HG02571 (cell line): ENCODE measurements around the gene CDKL5.
A peak's percentile ranks its signal among the peaks of the same experiment; 100 is the strongest.
"Not testable (repeated sequence)": the region's sequence is repeated elsewhere in the genome, so short reads cannot be mapped to it uniquely, and the experiment has no call there.

Experiments
- ATAC-seq: cut with Tn5 transposase; IDR thresholded peaks from one replicate; pipeline ENCODE4 v1.9.1; 2021; ENCODE audit warnings: mild to moderate bottlenecking, moderate library complexity; ENCODE audit not compliant: unreplicated experiment

The CDKL5 gene

DNA sequence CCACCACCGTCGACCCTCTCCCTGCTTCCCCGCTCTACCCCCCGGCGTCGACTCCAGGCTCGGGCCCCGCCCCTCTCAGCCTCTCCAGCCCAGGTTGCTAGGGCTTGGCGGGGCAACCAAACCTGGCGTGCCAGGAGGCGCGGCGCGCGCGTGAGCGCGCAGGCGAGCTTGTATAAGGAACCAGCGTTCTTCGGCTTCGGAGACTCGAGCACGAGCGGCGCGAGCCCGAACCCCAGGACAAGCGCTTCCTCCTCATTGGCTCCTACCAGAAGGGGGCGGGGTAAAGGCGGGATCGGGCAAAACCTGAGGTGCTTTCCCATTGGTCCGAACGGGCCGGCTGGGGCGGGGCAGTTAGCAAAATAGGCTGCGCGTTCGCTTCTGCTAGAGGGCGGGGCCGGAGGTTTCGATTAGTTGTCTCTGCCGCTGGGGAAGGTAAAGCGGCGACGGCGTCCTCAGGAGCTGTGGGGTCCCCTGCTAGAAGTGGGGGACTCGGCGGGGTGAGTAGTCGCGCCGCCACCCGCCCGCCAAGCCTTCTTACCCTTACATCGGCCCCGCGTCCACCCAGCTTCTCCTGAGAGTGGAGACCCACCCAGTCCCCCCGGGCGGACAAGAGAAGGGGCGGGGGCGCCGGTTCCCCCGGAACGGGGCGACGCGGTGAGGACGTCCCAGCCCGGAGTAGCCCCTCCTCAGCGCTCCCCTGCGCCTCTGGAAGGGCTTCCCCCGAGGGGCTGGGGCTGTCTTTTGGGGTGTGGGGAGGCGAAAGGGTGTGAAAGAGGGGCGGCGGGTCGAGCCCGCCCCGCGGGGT lies at the start of gene CDKL5:
Gene CDKL5 (plus strand): TSS at position 410 of the 805 bp plus-strand sequence. CDS start 81,489 bp downstream, outside the sequence.
- peak; percentile 92 for ATAC-seq

DNA sequence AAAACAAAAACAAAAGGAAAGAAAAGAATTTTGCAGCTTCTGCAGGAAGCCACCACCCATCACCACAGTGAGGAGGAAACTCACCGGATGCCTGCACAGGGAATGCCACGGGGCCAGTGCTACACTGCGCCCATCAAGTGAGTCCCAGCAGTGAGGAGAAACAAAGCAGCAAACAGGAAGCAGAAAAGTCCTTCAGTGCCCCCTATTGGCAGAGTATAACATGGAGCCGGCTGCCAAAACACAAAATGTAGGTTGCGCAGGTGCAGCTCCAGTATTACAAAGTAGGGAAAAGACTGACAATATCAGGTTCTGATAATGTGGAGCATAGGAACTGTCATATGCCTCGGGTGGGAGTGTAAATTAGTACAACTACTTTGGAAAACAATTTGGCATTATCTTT lies 47.6 kb upstream of the CDKL5 start:
- no peak for ATAC-seq

DNA sequence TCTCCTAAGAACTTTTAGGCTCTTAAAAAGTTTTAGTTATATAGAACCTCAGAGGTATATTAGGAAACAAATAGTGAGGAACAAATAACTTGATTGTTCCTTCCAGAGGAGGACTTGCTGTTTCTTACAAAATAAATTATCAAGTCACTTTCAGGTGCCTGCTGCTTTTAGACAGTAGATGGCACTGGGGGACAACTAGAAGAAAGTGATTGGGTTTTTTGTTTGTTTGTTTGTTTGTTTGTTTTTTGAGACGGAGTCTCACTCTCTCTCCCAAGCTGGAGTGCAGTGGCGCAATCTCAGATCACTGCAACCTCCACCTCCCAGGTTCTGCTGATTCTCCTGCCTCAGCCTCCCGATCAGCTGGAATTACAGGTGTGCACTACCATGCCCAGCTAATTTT lies 35.4 kb upstream of the CDKL5 start:
- ATAC-seq: no peak

DNA sequence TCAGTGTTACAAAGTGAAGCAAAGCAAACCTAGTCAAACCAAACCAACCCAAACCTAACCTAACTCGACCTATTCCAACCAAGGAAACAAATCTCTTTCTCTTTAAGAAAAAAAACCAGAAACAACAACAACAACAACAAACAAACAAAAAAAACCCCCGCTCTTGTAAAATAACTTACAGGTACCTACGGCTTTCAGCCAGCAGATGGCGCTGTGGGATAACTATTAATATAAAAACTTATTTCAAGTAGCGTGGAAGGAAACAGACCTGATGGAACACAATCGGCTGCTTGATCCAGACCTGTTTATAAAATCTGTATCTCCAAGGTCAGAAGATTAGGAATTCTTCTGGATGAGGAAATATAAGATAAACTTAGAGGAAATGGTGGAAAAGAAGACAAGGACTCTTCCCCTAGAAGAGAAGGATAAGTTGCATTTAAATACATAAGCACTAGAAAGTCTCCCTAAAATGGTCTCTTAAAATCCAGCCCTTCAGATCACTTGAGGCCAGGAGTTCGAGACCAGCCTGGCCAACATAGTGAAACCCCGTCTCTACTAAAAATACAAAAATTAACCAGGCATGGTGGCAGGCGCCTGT lies 34.4 kb upstream of the CDKL5 start:
- no peak for ATAC-seq

DNA sequence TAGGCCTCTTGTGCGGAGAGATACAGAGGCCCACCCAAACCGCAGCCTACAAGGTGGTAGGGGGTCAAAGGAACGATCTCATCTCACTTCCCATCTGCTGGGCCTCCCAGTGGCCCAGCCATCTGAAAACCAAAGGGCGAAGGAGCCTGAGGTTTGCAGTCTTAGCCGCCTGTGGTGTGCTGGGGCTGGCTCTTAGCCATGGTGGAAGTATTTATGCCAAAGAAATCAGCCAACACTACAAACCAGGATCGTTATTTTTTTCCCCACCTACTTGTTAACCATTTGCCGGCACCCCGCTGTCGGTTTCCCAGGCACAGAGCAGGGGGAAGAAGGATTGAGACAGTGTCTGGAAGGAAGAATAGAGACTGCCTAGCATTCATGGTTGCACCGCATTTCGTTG lies 30.9 kb upstream of the CDKL5 start:
- ATAC-seq: no peak

DNA sequence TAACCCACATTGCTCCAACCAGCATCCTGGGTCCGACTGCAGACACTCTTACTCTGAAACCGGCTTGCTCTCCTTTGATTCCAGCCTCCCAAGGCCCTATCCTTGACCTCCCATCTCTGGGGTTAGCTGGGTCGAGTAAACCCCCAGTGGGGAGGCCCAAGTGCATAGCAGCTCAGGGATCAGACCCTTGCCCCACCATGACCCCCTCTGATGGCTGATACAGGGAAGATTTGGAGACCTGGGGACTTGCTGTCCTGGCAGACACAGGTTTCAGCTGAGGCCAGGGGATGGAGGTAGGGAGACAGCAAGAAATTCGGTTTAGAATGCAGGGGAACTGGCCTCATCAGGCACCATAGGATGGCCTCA lies 23.6 kb upstream of the CDKL5 start:
- ATAC-seq: no peak

DNA sequence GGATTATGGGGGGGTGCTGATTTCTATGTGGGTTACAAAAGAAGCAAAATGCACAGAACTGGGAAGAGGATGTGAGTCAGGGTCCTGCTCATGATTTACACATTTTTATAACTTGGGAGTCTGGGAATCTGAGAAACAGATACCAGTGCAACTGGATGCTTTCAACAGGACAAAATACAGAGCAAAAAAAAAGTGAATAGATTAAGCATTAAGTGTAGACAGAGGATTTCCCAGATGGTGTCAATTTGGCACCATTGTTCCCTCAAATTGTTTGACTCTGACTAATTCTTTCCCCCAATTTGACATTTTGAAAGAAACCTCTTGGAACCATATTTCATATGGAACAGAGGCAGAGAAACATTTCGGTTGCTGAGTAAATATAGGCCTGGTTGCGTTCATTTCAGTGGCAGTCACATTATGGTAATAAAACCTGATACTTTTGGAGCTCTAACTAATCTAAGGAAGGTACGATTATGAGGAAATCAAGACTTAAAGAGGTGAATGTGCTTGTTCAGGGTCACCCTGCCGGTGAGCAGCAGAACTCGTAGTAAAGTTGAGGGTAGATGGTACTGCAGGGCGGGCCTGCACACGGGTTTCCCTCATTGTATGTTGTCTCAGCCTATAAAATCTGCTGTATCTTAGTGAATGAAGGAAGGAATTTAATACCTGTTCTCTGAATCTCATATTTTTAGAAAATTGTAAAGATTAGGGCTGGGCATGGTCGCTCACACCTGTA lies 18.7 kb upstream of the CDKL5 start:
- ATAC-seq: no peak

DNA sequence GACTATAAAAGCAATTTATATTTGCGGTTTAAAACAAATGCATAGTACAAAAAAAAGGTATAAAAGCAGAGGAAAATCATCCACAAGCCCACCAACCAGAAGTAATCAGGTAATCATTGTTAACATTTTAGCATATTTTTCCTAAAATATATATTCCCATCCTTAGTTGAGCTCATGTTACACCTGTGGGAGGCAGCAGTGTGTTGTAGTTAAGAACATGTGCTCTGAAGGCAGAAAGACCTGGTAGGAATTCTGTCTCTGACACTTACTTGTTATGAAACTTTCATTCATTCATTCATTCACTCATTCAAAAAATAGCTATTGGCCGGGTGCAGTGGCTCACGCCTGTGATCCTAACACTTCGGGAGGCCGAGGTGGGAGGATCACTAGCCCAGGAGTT lies 15.4 kb upstream of the CDKL5 start:
- no peak for ATAC-seq

DNA sequence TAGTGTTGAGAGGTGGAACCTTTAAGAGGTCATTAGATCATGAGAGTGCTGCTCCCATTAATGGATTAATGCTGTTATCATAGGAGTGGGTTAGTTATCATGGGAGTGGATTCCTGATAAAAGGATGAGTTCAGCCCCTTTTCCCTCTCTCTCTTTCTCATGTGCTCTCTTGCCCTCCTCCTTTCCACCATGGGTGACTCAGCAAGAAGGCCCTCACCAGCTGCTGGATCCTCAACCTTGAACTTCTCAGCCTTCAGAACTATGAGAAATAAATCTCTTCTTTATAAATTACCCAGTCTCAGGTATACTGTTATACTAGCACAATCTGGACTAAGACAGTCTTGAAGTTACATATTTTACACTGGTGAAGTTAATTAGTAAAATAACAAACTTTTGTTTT lies 10.0 kb upstream of the CDKL5 start:
- no peak for ATAC-seq

DNA sequence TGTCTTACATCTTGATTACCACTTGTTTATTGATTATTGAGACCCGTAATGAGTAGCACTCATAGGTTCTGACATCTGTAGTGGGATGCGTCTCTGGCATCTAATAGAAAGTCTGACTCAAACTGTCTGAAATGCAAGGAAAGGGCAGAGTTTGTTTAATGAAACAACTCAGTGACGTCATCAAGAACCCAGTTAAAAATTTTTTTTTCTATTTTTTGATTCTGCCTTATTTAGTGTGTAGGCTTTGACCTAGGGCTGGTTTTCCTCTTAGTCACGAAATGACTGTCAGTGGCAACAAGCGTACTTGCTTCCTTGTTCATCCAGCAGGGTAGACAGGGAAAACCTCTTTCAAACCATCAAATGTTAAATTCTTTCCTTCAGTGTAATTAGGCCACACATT lies 3.1 kb upstream of the CDKL5 start:
- ATAC-seq: no peak

DNA sequence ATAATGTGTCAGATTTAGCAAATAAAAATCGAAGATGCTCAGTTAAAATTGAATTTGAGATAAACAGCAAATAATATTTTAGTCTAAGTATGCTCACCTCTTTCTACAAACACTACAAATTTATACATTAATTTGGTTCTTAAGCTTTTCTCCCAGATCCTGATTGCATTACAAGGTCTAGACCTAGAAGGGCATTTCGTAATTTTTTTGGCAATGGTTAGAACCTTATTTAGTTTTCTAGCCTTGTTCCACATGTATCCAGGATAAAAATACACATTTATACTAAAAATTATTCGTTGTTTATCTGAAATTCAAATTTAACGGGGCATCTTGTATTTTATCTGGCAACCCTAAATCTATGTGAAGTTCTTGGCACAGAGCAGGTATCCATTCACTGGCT lies 2.5 kb upstream of the CDKL5 start:
- no peak for ATAC-seq

DNA sequence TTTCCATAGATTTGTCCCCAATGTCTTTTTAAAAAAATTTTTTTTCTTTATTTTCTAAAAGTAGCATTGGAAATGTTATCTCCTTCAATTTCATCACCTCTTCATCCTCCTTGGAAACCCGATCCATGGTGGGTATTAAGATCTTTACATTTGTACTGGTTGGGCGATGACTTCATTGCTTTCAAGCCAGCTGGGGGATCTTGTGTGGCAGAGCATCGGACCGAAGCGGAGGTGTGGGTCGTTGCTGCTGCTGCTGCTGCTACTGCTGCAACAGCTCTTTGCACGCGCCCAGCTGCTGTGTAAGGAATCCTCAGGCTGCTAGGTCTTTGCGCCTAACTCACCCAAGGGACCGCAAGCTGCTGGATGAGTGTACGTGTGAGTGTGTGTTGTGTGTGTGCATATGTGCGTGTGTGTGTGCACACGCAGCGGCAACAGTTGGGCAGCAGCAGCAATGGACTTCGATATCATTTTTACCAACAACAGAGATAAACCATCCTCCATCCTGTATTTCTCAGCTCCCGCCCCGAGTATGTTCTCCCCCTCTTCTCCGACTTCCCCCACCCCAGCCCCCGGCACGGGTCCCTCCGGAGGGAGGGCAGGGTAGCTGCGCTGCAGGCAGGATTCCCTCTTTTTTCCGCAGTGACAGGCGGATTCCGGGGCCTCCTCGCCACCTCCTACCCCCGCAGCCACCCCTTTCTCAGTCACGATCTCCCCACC lies 768 bp upstream of the CDKL5 start:
- ATAC-seq: peak; percentile 18

DNA sequence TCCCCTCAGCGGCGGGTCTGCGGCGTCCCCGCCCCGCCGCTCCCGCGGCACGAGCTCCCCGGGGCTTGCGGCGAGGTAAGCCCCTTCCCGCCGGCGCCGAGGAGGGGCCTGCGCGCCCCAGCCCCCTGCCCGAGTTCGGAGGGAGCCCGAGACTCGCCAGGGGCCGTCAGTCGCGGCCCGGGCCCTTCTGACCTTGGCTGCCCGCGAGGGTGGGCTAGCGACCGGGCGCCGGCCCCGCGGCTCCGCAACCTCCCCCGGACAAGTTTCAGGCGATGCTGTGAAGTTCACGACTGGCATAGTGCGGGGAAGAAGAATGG lies 554 bp downstream of the CDKL5 start:
- peak; percentile 1 for ATAC-seq

DNA sequence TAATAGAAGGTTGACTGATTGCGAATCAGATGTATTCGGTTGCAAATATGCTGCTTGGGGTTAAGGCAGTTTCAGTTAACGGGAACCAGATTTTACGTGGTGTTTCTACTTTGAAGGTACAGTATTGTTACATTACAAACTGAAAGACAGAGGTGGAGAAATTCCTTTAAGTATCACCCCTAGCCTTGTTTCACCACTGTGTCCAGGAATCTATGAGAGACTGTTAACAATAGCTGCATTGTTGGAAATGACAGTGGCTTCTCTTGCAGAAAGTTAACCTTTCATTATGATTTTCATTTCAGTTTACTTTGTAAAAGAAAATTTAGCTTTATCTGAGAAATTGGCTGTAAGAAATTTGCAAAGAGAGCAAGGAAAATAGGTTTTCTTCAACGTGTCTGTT lies 2.6 kb downstream of the CDKL5 start:
- no peak for ATAC-seq

DNA sequence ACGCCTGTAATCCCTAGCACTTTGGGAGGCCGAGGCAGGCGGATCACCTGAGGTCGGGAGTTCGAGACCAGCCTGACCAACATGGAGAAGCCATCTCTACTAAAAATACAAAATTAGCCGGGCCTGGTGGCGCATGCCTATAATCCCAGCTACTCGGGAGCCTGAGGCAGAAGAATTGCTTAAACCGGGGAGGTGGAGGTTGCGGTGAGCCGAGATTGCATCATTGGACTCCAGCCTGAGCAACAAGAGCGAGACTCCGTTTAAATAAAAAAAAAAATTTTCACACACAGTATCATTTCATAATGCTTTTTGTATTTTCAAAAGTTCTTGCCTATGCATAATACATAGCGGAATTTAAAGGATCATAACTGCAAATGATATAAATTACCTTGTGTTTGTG lies 7.9 kb downstream of the CDKL5 start:
- ATAC-seq: not testable (repeated sequence)

DNA sequence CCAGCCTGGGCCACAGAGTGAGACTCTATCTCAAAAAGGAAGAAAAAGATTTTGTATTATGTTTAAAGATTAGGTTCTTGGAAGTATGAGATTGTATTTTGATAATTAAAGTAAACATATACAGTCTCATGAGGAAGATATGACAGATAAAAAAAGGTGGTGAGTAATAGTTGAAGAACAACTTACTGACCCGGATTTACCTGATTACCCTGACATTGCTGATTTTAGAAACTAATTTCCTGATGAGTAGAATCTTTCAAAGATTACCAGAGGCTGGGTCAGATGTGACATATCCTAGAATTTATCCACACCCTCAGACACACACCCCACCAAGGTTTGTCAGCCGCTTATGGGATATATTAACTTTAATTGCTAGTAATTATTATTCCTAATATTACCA lies 9.5 kb downstream of the CDKL5 start:
- no peak for ATAC-seq

DNA sequence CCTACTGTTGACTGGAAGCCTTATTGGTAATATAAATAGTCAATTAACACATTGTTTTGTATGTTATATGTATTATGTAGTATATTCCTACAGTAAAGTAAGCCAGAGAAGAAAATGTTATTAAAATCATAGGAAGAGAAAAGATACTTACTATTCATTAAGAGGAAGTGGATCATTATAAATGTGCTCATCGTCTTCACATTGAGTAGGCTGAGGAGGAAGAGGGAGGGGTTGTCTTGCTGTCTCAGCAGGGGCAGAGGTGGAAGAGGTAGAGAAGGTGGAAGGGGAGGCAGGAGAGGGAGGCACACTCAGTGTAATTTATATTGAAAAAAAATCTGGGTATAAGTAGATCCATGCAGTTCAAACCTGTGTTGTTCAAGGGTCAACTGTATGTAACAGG lies 10.6 kb downstream of the CDKL5 start:
- no peak for ATAC-seq

DNA sequence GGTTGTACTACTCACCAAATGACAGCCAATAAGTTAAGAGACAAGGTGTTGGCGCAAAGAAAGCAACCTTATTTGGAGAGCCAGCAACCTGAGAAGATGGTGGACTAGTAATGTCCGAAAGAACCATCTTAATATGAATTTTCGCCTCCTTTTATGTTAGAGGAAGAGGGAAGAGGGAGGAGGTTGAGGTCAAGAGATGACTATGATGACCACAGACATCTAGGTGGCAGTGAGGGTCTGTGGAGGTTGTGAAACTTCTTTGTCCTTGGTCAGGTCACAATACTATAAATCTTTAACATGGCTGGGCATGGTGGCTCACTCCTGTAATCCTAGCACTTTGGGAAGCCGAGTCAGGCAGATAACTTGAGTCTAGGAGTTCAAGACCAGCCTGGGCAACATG lies 15.4 kb downstream of the CDKL5 start:
- no peak for ATAC-seq

DNA sequence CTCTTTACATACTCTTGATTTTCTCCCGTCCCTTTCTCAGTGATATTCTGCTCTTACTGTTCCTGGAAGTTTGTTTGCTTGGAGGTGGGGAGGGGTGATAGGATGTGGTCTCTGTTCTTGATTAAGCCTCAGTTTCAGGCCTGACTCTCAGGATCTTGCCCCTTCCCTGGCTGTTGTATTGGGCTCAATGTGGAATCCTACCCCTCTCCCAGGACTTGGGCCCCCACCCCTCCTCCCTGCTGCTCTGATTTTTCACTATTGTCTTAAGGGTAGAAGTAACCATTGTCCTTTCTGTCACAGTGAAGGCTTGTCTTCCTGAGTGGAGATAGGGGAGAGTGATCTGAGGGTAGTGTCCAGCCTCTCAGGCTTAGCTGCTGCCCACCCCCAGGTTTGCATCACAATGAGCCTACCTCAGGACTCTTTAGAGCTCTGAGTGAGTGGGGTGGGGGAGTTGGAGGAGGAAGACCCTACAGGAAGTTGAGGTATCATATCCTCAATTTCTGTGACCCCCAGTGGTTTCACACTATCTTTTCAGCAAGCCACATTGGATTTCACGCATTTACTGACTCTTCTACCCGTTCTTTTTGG lies 16.5 kb downstream of the CDKL5 start:
- no peak for ATAC-seq

DNA sequence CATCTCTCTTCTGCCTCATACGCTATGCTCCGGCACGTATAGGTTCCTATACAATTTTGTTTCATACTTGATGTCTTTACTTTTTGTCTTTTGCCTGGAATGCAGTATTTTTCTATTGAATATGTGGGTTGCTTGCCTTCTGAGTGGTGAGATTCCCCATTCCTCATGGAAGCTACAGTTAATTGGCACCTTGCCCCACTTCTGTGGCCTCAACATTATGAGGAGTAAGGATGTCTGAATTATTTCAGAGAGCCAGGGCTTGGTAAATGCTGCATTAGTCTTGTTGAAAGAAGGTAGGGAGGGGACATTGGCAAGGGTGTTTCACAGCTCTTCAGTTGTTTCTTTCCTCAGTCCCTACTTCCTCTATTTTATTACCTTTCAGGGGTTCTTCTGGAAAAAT lies 23.0 kb downstream of the CDKL5 start:
- ATAC-seq: no peak

DNA sequence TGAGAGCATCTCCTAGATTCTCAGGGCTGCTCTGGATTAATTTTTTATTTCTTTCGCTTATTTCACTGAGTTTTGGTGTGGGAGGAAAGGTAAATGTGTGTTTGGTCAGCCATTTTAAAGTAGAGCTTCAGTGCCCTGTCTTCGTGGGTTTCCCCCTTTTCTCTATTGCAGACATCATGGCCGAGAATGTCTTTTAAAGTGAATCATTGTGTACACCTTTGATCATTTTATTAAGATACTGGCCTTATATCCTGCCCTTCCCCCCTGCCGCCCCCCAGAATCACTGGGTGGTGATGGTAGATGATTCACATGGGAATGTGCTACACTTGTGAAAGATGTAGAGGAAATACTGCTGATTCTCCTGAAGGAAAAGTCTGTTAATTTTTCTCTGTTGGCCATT lies 23.8 kb downstream of the CDKL5 start:
- no peak for ATAC-seq
